ENCODE data around the gene CTDSP2.

GRCh38 chr12:57887631-57888408 lies 41.3 kb upstream of the CTDSP2 start:
- TF ChIP-seq, protein P1, sequence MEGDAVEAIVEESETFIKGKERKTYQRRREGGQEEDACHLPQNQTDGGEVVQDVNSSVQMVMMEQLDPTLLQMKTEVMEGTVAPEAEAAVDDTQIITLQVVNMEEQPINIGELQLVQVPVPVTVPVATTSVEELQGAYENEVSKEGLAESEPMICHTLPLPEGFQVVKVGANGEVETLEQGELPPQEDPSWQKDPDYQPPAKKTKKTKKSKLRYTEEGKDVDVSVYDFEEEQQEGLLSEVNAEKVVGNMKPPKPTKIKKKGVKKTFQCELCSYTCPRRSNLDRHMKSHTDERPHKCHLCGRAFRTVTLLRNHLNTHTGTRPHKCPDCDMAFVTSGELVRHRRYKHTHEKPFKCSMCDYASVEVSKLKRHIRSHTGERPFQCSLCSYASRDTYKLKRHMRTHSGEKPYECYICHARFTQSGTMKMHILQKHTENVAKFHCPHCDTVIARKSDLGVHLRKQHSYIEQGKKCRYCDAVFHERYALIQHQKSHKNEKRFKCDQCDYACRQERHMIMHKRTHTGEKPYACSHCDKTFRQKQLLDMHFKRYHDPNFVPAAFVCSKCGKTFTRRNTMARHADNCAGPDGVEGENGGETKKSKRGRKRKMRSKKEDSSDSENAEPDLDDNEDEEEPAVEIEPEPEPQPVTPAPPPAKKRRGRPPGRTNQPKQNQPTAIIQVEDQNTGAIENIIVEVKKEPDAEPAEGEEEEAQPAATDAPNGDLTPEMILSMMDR (IDR thresholded peaks at IDR 0.05) = no peak
- TF ChIP-seq POLR2A (IDR thresholded peaks at IDR 0.05) = no peak
- TF ChIP-seq POLR2AphosphoS5 (IDR thresholded peaks at IDR 0.05) = no peak
- no peak for TF ChIP-seq EP300 (IDR thresholded peaks at IDR 0.05)

Data from sigmoid colon (tissue), 4 donors.